Germinal center (tissue), 1 donor: ENCODE measurements around the gene HEPHL1.

Experiments
- DNase-seq: peaks from one replicate; pipeline ENCODE4 v3.0.0; 2012; ENCODE audit warnings: mixed read lengths, low spot score

The HEPHL1 gene

GRCh38 chr11:94131047-94131717 lies 110.0 kb downstream of the HEPHL1 start:
- DNase-seq = no peak

DNA sequence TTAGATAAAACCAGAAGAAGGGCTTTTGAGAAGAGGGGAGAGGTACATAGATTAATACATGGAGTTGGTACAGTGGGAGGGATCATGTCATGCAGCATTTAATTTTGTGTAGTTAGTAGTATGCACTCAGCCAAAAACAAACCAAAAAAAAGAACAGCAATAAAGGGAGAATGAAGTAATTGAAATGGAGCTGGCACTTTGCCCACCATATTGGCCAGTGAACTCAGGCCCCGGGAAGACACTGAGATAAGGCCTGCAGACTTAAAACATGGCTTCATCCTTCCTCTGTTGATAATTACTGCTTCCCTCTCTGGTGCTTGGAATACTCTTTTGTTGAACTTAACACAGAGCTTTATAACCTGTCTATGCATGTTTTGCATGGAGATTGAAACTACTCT lies 110.6 kb downstream of the HEPHL1 start:
- no peak for DNase-seq

- DNase-seq = no peak
Measured at GRCh38 chr11:94132152-94132558, 111.0 kb downstream of the HEPHL1 start.

DNA sequence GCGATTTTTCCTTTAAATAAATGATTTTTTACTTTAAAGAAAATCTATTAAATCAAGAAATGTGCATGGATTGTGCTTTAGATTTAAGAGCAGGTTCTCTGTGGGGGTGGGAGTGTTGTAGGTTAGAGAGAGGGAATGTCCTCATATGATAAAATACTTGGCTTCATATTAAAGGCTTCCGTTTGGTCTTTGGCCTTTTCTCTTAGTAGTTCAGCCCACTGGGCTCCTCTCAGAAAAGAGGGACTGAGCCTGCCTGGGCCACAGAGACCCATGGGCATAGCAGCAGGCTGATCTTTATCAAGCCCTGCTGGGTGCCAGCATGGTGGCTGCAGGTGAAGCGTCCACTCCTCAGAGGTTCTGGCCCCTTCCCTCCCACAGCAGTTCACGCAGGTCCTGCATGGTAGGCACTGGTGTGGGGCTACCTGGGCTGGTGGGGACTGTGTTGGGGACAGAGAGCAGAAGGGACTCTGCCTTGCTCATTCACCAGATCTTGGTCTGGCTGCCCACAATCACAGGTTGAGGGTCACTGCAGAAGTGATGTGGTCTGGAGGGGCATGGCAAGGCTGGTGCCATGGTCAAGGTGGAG lies 111.8 kb downstream of the HEPHL1 start:
- no peak for DNase-seq

- DNase-seq = no peak
Measured at GRCh38 chr11:94133752-94134151, 112.6 kb downstream of the HEPHL1 start.

- no peak for DNase-seq
Measured at GRCh38 chr11:94134651-94135512, 113.7 kb downstream of the HEPHL1 start.

DNA sequence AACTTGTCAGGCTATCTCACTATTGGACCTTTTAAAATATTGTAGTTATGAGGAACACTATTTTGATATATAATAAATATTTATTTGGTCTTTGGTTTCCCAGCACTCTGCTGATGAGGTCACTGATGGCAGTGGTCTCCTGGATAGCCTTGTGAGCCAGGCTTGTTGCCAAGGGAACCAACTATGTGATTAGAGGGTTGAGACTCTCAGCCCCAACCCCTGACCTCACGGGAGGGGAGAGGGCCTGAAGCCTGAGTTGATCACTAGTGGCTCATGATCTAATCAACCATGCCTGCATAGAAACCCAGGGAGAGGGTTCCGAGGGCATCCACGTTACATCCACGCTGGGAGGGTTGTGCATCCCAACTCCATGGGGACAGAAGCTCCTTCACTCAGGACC lies 118.3 kb downstream of the HEPHL1 start:
- no peak for DNase-seq

GRCh38 chr11:94140154-94140655 lies 119.1 kb downstream of the HEPHL1 start:
- DNase-seq = no peak

DNA sequence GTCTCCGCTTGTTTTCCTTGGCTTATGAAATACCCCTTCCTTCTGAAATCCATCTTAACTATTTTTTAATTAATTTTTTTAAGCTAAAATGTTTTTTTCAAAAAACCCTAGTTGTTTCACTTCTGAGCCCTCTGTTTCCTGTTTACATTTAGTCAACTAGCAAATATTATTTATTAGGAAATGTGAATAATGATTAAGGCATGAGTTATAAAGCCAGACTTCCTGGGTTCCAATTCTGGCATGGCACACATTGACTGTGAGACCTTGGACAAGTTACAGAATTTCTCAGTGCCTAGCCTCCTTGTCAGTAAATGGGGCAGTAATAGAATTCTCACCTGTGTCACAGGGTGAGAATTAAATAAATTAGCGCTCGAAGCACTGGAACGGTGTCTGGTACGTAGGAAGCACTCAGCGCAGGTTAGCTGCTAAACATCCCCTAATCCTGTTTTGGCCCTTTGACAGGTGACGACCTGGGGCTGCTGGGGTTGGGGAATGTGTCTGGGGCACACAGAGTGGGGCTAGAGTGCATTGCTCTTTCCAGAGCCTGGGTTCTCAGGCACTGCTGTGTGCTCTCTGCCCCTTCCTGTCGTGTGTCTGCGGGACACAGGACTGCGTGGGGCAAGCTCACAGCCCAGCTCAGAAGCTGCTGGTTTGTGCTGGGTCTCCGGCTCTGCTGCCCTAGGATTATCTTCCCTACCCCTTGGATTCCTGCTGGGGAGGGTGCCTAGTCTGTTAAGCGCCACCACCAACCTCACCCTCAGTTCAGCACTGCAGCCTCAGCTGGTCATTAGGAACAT lies 120.6 kb downstream of the HEPHL1 start:
- no peak for DNase-seq

GRCh38 chr11:94142308-94143281 lies 121.4 kb downstream of the HEPHL1 start:
- no peak for DNase-seq

DNA sequence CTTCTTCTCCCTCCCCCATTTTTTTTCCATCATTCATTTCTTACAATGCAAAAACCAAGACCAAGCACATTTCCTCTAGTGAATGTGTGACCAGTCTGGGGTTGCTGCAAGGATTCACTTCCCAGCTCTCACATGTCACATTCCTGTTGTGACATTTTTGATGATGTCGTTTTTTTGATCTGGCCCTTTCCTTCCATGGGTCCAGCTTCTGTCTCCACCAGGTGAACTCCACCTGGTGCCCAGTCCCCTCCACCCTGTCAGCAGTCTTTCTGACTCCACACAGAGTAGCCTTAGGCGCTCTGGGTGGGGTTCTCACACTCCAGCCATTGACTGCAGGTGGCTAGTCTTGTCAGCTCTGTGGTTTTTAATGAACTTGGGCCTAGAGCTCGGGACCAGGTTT lies 123.1 kb downstream of the HEPHL1 start:
- DNase-seq = no peak

DNA sequence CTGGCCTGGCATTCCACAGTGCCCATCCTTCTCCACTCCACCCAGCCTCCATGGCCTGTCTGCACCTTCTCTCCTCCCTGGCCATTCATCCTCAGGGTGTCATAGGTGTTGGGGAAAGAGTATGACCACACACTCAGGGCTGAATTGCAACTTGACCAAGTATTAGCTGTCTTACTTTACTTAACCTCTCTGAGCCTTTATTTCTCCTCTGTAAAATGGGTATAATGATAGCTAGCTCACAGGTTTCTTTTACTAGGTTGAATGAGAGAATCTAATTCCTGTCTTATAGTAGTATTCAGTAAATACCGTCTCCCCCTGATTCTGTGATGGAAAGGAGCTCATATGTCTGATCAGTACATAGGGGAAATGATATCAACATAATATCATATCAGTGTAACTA lies 123.5 kb downstream of the HEPHL1 start:
- DNase-seq = no peak

GRCh38 chr11:94145431-94145830 lies 124.3 kb downstream of the HEPHL1 start:
- no peak for DNase-seq

GRCh38 chr11:94145916-94146315 lies 124.8 kb downstream of the HEPHL1 start:
- no peak for DNase-seq

- no peak for DNase-seq
Measured at GRCh38 chr11:94147433-94147845, 126.3 kb downstream of the HEPHL1 start.

DNA sequence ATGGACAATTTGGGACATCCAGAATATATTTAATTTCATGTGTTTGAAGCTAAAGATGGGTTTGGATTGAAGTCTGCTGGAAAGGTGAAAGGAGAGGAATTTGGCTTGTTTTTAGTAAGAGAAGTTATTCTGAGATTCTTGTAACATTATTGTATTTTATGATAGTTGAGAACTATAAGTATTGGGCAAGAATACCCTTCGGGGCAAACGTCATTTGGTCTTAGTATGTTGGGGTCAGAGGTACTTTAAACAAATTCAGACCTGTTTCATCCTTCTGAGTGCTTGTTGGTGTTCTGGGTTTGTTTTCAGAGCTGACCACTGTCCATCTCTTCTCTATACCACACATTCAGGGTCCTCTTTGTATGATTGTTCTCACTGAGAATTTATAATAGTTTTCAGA lies 127.0 kb downstream of the HEPHL1 start:
- DNase-seq = no peak

DNA sequence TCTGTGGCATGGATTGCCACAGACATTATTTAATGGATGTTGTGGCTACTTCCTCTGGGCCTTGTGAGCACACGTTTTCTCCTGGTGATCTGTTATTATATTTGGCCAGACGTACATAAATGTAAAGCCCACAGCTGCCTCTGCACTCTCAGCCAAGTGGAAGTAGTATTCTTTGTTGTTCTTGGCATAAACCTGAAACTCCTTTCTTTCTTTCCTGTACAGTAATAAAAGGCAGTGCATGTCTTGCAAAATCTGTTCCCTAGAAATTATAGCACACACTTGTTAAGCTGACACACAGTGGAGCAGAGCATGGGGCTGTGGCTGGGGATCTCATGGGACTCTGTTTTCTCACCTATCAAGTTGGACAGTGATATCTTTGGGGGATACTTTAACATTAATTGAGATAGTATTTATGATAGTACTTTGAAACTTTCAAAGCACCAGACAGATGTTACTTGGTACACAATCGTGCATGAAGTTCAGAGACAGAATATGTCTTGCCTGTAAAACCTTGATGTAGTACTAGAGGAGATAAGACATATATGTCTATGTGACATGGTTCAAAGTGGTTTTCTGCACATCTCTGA lies 128.4 kb downstream of the HEPHL1 start:
- DNase-seq = no peak

GRCh38 chr11:94150056-94150455 lies 128.9 kb downstream of the HEPHL1 start:
- no peak for DNase-seq

DNA sequence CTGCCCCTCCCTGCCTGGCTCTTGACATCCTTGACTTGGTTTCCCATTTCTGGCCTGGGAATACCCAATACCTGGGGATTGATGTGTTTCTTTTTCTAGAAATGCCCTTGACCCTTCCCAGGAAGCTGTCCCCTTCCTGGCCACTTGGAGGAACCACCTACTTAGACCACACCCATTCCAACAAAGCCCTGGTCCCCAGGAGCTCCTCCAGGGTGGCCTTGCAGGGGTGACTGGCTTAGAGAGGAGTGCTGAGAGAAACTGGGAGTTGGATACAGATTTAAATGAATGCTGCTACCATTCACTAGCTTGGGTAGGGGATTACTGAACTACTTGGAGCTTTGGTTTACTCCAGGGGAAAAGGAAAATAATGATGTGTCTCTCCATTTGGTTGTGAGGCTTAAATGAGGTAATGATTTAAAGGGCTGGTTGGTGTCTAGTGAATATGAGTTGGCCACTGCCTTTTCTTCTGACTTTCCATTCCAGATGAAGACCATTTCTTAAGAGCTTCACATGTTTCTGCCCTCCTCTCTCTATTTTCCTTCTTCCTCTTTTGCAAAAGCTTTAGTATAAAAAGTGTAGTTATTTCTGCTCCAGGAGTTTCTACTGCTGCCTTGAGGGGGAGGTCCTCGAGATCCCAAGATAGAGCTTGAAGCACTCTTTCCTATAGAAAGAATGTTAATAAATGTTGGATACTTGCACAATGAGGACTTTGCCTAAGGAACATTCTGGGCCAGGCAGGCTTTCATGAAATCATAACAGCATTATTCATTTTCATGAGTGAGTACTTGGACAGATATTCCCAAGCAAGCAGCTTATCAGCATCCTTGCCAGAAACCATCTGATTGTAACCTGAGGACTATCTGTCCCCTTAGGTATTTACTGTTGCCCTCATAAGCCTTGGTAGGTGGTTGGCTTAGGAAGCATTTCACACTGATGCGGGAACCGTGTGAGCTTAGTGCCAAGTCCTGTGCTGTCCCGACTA lies 129.8 kb downstream of the HEPHL1 start:
- DNase-seq = no peak
